HS-27A (cell line): ENCODE measurements around the gene RAB22A.

ENCODE experiments used
- DNase-seq: peaks from one replicate; pipeline ENCODE4 v3.0.0-alpha.2; 2012; ENCODE audit warnings: low read depth, missing footprints

The RAB22A gene

GRCh38 chr20:58309591-58310290, at the start of gene RAB22A:
RAB22A (plus strand) TSS chr20:58309715; CDS start chr20:58309977, 262 bp downstream.
- DNase-seq, result no peak

- DNase-seq, result no peak
Measured at GRCh38 chr20:58260006-58260405, 49.5 kb upstream of the RAB22A start.

- DNase-seq, result no peak
Measured at GRCh38 chr20:58261660-58262059, 47.9 kb upstream of the RAB22A start.

GRCh38 chr20:58264271-58264670, 45.2 kb upstream of the RAB22A start:
- DNase-seq, result no peak

GRCh38 chr20:58267389-58268215, 41.9 kb upstream of the RAB22A start:
- no peak for DNase-seq

GRCh38 chr20:58268421-58268821, 41.1 kb upstream of the RAB22A start:
- DNase-seq, result no peak

GRCh38 chr20:58268936-58269619, 40.4 kb upstream of the RAB22A start:
- no peak for DNase-seq

GRCh38 chr20:58271606-58272351, 37.7 kb upstream of the RAB22A start:
- DNase-seq, result no peak

GRCh38 chr20:58274384-58274783, 35.1 kb upstream of the RAB22A start:
- no peak for DNase-seq

- DNase-seq, result no peak
Measured at GRCh38 chr20:58277107-58277506, 32.4 kb upstream of the RAB22A start.

- DNase-seq, result no peak
Measured at GRCh38 chr20:58277578-58278472, 31.7 kb upstream of the RAB22A start.

- DNase-seq, result no peak
Measured at GRCh38 chr20:58286729-58287128, 22.8 kb upstream of the RAB22A start.

- no peak for DNase-seq
Measured at GRCh38 chr20:58287638-58288037, 21.9 kb upstream of the RAB22A start.

GRCh38 chr20:58289143-58289542, 20.4 kb upstream of the RAB22A start:
- no peak for DNase-seq

GRCh38 chr20:58293453-58293852, 16.1 kb upstream of the RAB22A start:
- DNase-seq, result no peak

- DNase-seq, result no peak
Measured at GRCh38 chr20:58294497-58295455, 14.7 kb upstream of the RAB22A start.

- no peak for DNase-seq
Measured at GRCh38 chr20:58296051-58296837, 13.3 kb upstream of the RAB22A start.

- DNase-seq, result no peak
Measured at GRCh38 chr20:58297394-58297793, 12.1 kb upstream of the RAB22A start.

GRCh38 chr20:58300321-58300720, 9.2 kb upstream of the RAB22A start:
- no peak for DNase-seq
